Muscle of leg (tissue), 11 donors: Measurements from ENCODE around the gene IGF2BP1. TPM values are rescaled to one million over a fixed set of nuclear protein-coding genes. Genes with fewer than 3 reads are reported as not detected.
"Not testable (repeated sequence)": the region's sequence is repeated elsewhere in the genome, so short reads cannot be mapped to it uniquely, and the experiment has no call there.

Experiments
- DNase-seq: peaks from one replicate; pipeline ENCODE4 v3.0.0; 2013
- H3K27ac ChIP-seq: one replicate; pipeline ENCODE4 v1.5.1; 2013; ENCODE audit warnings: mild to moderate bottlenecking, low read length, control low read depth
- H3K27me3 ChIP-seq: one replicate; pipeline ENCODE4 v1.6.1; 2013; ENCODE audit warnings: low read length; ENCODE audit not compliant: control insufficient read depth, insufficient read depth
- H3K36me3 ChIP-seq: one replicate; pipeline ENCODE4 v1.6.1; 2013; ENCODE audit warnings: low read length; ENCODE audit not compliant: control insufficient read depth, insufficient read depth
- H3K4me1 ChIP-seq: one replicate; pipeline ENCODE4 v1.6.1; 2013; ENCODE audit warnings: low read length; ENCODE audit not compliant: control insufficient read depth, insufficient read depth
- H3K4me3 ChIP-seq: one replicate; pipeline ENCODE4 v1.5.1; 2013; ENCODE audit warnings: low read length, control low read depth
- H3K9me3 ChIP-seq: replicated peaks from 2 replicates; pipeline ENCODE4 v1.6.1; 2013; ENCODE audit warnings: low read depth, low read length; ENCODE audit not compliant: control insufficient read depth
- WGBS: methylation state at CpG from one replicate; pipeline ENCODE4 v1.1.5; 2013; ENCODE audit warnings: missing lambda C conversion rate; ENCODE audit not compliant: insufficient coverage; 5-methylcytosine and 5-hydroxymethylcytosine counted together
- polyA plus RNA-seq, 8 donors: library from polyadenylated mRNA; unstranded; fragments of 120-200 nt; gene quantifications; one replicate each; pipeline versions ENCODE4 v1.2.1 to v1.2.3, GENCODE V29; 2013; ENCODE audit warnings: inconsistent platforms in 1 of 8, low replicate concordance in 1 of 8; ENCODE audit not compliant: insufficient read length in 8 of 8, insufficient read depth in 1 of 8
- total RNA-seq: library from RNA; stranded (reverse); fragments of 120-200 nt; gene quantifications from one replicate; pipeline ENCODE4 v1.2.4, GENCODE V29; 2013

IGF2BP1 gene
- total and polyA plus RNA-seq, 9 donors = 9.4 to 21.6 (median 16.8) TPM

DNA sequence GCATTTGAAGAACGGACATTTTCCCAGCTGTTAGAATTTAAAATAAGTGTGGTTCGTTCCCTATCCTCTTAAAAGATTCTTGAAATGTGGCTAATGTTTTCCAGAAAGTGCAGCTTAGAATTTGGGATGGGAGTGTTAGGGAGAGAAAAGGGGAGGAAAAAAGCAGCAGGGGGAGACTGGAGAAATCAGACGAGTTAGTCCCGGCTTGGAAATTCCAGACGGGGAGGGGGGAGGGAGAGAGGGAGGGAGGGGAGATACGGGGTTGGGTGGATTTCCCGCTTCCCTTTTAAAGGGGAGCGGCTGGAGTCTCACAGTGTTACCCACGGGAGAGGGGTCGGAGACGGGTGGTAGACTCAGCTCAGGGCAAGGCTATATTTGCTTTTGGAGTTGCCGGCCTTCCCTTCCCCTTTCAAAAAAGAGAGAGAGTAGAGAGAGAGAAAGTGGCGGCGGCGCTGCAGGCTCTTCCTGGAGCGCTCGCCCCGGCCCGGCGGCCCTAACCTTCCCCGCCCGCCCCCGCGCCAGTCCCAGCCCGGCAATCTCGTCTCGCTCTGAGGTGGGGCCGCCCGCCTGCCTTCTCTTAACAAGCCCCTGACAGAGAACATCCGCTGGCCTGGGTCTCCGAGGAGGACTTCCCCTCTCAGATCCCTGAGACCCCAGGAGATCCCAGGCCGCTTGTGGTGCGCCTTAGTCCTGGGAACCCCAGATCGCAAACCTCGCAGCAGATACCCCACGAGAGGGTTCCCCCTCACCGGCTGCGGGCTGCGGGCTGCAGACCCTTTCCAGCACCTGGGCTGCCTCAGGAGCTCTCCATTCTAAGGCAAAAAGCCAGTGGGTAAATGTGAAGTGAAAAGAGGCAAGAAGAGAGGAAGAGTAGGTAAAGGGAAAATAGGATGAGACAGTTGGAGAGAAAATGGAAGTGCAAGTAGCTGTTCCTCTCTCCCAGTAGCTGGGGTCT, 6.6 kb downstream of the IGF2BP1 start:
- H3K27me3 ChIP-seq = no peaks in the 10 kb centered on the region

DNA sequence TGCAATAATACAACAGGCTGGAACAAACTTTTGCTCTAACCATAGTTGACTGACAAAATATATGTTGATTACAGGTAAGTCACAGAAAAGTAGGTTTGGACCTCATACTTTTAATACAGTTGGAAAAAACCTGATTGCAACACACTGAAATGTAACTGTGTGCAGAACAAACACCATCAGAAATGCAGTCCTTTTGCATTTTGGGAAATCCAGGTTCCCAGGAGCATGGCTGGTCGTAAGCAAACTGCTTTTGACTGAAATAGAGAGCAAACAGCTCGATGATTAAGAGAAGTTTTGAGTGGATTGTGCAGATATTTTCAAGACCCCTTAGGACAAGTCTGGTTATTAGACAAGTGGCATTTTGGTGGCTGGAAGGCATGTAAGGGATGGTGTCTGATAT, 8.0 kb downstream of the IGF2BP1 start:
- no peaks in the 10 kb centered on the region for H3K9me3 ChIP-seq
- H3K4me3 ChIP-seq = no peak overlapping the region
- 80% methylated on average over 2 of the region's 2 CpGs for WGBS
- H3K4me1 ChIP-seq = peaks cover 4% of the 10 kb centered on the region
- no peaks in the 10 kb centered on the region for H3K27me3 ChIP-seq
- no peak overlapping the region for H3K27ac ChIP-seq
- DNase-seq = no peak
- peaks cover 2% of the 10 kb centered on the region for H3K36me3 ChIP-seq

More for the DNA sequence above, 6.6 kb downstream of the IGF2BP1 start:
- Histone ChIP-seq H3K27ac (peak overlapping the region; percentile 47), H3K4me1 (peaks cover 6% of the 10 kb centered on the region), H3K36me3 (peaks cover 2% of the 10 kb centered on the region), H3K9me3 (no peaks in the 10 kb centered on the region), H3K4me3 (peak overlapping the region; percentile 43)
- DNase-seq = peak; percentile 72
- 3% methylated on average over 34 of the region's 39 CpGs for WGBS

DNA sequence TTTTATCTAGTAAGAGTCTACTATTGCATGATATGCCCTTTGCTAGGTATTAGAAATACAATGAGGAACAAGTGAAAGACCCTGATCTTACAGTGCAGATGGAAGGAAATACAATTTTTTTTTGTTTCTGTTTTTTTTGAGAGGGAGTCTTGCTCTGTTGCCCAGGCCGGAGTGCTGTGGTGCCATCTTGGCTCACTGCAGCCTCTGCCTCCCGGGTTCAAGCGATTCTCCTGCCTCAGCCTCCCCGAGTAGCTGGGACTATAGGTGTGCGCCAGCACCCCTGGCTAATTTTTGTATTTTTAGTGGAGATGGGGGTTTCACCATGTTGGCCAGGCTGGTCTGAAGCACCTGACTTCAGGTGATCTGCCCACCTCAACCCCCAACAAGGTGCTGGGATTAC, 11.7 kb downstream of the IGF2BP1 start:
- not testable (repeated sequence) for DNase-seq, H3K4me3 ChIP-seq, H3K9me3 ChIP-seq, H3K27me3 ChIP-seq, H3K27ac ChIP-seq, H3K36me3 ChIP-seq
- WGBS = 100% methylated on average over 1 of the region's 5 CpGs
- H3K4me1 ChIP-seq = peaks cover 16% of the 10 kb centered on the region

DNA sequence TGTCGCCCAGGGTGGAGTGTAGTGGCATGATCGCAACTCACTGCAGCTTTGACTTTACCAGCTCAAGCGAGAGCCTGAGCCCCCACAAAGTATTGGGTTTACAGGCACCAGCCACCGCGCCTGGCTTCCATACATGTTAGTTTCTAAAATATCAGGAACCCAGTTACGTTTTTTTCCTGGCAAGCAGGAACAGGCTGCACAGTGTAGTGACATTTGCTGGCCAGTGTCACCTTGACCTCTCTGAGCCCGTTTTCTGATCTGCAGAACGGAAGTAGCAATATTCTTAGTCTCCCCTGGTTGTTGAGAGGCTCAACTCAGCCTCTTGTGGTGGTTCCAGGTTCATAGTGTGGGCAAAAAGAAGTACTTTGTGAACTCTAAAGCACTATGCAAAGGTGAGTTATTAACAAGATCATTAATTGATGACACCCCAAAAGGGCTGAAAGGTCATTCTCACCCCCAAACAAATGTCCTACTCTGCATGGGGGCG, 15.6 kb downstream of the IGF2BP1 start:
- H3K4me3 ChIP-seq = peak overlapping the region; percentile 63
- peak overlapping the region; percentile 83 for H3K27ac ChIP-seq
- H3K4me1 ChIP-seq = peaks cover 38% of the 10 kb centered on the region
- peak; percentile 6 for DNase-seq
- H3K36me3 ChIP-seq = no peaks in the 10 kb centered on the region
- 62% methylated on average over 5 of the region's 9 CpGs for WGBS
- no peaks in the 10 kb centered on the region for H3K27me3 ChIP-seq
- no peaks in the 10 kb centered on the region for H3K9me3 ChIP-seq

- peak overlapping the region; percentile 83 for H3K27ac ChIP-seq
- H3K4me1 ChIP-seq = peaks cover 38% of the 10 kb centered on the region
- H3K27me3 ChIP-seq = no peaks in the 10 kb centered on the region
- WGBS = 13% methylated on average over 46 of the region's 65 CpGs
- no peaks in the 10 kb centered on the region for H3K9me3 ChIP-seq
- no peaks in the 10 kb centered on the region for H3K36me3 ChIP-seq
- DNase-seq = peak; percentile 72
- H3K4me3 ChIP-seq = peak overlapping the region; percentile 63
Measured at GRCh38 chr17:49013311-49014213, 16.4 kb downstream of the IGF2BP1 start.

DNA sequence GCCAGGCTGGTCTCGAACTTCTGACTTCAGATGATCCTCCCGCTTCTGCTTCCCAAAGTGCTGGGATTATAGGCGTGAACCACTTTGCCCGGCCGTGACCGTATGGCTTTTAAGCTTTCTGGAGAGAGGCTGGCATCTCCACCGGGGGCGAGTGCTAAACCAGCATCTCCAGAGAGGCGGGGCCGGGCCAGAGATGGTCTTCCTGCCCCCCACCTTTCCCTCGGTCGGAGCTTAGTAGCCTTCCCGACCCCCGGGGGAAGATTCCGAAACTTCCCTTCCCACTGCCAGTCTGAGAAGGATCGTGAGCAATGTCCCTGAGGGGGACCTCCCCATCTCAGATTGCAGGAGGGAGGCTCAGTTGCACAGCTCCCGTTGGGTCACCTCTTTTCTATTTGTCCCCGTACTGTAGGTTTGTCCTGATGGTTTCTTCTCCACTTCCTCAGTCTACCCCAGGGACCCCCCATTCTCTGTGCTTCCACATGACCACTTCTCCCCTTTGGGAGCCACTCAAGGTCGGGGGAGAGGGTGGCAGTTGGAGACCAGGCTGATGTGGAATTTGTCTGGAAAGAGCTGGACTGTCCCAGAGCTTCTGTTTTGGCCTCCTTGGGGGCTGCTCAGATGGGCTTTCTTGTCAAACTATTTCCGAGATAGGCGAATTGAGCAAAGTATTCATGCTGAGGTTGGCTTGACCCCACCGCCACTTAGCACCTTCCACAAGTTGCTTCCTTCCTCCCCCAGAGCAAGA, 18.2 kb downstream of the IGF2BP1 start:
- Histone ChIP-seq H3K36me3 (no peaks in the 10 kb centered on the region), H3K27me3 (no peaks in the 10 kb centered on the region), H3K9me3 (no peaks in the 10 kb centered on the region), H3K4me3 (no peak overlapping the region), H3K27ac (peak overlapping the region; percentile 35), H3K4me1 (peaks cover 38% of the 10 kb centered on the region)
- 58% methylated on average over 14 of the region's 22 CpGs for WGBS
- peak; percentile 3 for DNase-seq

GRCh38 chr17:49015924-49016774, 19.0 kb downstream of the IGF2BP1 start:
- Histone ChIP-seq H3K9me3 (no peaks in the 10 kb centered on the region), H3K4me3 (no peak overlapping the region), H3K4me1 (peaks cover 39% of the 10 kb centered on the region), H3K36me3 (no peaks in the 10 kb centered on the region), H3K27me3 (no peaks in the 10 kb centered on the region), H3K27ac (peak overlapping the region; percentile 35)
- WGBS = 57% methylated on average over 6 of the region's 11 CpGs
- peak; percentile 55 for DNase-seq

- peak; percentile 71 for DNase-seq
- no peaks in the 10 kb centered on the region for H3K27me3 ChIP-seq
- H3K27ac ChIP-seq = peak overlapping the region; percentile 55
- no peaks in the 10 kb centered on the region for H3K9me3 ChIP-seq
- H3K36me3 ChIP-seq = no peaks in the 10 kb centered on the region
- 20% methylated on average over 1 of the region's 16 CpGs for WGBS
- no peak overlapping the region for H3K4me3 ChIP-seq
- peaks cover 47% of the 10 kb centered on the region for H3K4me1 ChIP-seq
Measured at GRCh38 chr17:49016775-49017463, 19.7 kb downstream of the IGF2BP1 start.
